HG02642 (cell line): ENCODE measurements around the gene SNX9.

Experiments
- ATAC-seq: cut with Tn5 transposase; IDR thresholded peaks from one replicate; pipeline ENCODE4 v1.9.1; 2021; ENCODE audit warnings: mild to moderate bottlenecking; ENCODE audit not compliant: unreplicated experiment, poor library complexity

SNX9 gene

DNA sequence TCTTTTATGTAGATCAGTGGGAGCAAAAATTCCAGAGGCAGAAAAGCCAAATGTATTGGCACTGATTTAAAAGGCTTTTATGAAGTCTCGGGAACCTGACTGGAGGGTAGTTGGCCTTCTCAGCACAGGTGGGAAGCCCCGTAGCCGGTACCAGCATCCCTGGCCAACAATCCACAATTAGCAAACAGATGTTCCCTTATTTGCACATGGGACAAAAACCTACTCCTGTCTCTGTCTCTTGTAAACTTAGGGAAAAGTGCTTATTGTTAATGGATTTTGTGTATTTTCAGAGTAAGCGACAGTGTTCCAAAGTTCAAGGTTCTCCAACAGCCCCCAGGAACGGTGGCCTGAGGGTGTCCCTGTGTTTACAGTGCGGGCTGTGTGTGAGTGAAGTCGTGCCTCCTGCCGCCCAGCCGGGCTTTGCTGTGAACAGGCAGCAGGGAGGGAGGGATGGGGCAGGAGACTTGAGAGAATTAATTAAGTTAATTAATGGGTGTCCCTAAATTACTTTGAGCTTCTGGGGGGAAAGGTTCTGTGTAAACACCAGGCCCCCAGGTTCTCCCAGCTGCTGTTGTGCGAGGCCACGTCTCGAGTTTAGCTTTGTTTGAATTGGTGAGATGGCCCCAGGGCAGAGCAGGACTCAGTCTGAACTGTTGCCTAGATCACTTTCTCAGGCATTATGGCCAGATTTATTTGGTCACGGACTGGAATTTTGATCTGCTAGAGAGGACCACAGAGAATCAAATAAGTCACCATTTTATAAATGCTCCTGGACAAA is 162.5 kb downstream of the SNX9 start:
- ATAC-seq, result no peak

- ATAC-seq, result no peak
Observed at GRCh38 chr6:157987788-157988699, 165.0 kb downstream of the SNX9 start.

DNA sequence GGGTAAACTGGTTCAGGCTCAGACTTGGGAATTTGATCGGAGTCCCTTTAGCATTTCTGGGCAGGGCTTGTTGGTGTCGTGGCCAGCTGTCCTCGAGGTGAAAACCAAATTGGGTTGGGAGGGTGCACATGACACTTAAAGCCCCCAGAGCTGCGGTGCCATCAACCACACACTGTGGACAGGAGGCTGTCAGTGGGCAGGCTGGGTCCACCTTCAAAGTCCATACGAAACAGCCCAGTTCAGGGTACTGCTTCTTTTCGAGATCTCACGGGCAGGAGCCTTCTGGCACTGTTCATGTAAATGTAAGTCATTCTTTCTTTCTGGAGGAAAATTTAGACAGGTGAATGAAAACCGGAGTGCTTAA is 165.6 kb downstream of the SNX9 start:
- ATAC-seq, result no peak

GRCh38 chr6:157989541-157990289 is 166.7 kb downstream of the SNX9 start:
- no peak for ATAC-seq

DNA sequence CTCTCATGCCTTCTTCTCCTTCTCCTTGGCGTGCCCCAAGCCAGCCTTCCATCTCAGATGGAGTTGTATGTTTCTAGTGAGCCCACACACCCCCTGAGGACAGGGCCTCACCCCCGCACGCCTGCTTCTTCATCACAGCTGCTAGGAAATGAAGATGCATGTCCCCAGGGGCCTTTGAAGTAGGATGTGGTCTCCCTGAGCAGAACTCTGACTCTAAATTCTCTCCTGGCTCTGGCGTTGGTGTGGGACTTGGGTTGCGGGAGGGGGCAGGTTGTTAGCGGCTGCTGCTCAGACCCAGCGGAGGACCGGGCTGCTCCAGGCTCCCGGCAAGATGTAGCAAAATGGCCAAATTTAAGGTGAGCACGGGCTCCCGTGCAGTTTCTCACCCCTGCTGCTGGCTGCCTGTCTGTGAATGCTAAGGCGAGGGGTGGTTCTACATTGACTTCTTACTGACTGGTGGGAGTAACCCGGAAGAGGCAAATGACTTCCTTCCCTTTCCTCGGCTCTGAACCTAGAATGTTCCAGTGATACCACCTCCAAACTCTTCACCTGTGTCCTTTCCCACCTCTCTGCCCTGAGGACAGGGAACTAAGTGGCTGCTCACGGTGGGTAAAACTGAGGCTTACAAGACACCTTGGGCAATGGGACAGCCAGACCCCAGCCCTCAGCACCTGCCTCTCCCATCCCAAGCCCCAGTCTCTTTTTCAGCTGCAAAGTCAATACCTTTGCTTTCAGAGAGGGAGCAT is 167.4 kb downstream of the SNX9 start:
- ATAC-seq, result no peak

DNA sequence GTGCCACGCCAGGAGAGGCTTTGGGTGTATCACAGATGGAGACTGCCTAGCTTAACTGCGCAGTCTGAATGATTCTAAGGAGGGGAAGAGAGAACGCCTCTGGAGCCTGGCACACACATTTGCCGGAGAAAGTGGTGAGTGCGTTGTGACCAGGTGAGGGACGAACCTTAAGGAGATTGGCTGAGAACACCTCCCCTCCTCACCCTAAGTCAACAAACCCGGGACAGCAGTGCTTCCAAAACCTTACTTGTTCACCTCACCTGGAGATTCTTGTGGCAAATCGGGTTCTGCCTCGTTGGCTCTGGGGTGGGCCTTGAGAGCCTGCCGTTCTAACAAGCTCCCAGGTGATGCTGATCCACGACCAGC is 168.0 kb downstream of the SNX9 start:
- no peak for ATAC-seq

GRCh38 chr6:157993076-157993475 is 170.0 kb downstream of the SNX9 start:
- no peak for ATAC-seq

GRCh38 chr6:157994125-157994795 is 171.2 kb downstream of the SNX9 start:
- no peak for ATAC-seq
